ENCODE results near the gene KDM4C.

DNA sequence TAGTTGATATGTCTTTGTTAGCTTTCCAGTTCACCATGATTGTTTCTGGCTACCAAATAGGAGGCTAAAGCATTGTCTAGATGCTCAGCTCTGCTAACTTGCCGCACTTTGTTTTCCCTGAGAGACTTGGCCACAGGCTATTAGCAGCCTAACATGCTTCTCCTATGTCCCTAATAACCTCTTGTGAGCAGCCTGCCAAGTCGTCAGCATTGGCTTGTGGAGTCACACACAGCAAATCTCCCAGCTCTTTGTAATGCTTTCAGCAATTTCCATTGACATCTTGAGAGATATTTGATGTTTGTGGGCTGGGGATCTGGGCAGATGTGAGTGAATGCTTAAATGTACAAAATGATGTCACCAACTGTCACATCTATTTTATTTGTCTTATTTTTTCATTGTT is 346.9 kb downstream of the KDM4C start:
- no peak for TF ChIP-seq POLR2A (IDR thresholded peaks at IDR 0.05)
- TF ChIP-seq, protein P1, sequence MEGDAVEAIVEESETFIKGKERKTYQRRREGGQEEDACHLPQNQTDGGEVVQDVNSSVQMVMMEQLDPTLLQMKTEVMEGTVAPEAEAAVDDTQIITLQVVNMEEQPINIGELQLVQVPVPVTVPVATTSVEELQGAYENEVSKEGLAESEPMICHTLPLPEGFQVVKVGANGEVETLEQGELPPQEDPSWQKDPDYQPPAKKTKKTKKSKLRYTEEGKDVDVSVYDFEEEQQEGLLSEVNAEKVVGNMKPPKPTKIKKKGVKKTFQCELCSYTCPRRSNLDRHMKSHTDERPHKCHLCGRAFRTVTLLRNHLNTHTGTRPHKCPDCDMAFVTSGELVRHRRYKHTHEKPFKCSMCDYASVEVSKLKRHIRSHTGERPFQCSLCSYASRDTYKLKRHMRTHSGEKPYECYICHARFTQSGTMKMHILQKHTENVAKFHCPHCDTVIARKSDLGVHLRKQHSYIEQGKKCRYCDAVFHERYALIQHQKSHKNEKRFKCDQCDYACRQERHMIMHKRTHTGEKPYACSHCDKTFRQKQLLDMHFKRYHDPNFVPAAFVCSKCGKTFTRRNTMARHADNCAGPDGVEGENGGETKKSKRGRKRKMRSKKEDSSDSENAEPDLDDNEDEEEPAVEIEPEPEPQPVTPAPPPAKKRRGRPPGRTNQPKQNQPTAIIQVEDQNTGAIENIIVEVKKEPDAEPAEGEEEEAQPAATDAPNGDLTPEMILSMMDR (IDR thresholded peaks at IDR 0.05): no peak

Measured in sigmoid colon (tissue), 3 donors.